Tibial artery (tissue), 4 donors: ENCODE measurements around the gene TERB1.
A peak's percentile ranks its signal among the peaks of the same experiment; 100 is the strongest.

Source experiments
- DNase-seq, 2 donors: peaks; one replicate each; pipeline ENCODE4 v3.0.0-alpha.2; 2019
- H3K27ac ChIP-seq, 2 donors: fragments of 200-600 bp; sonication (generic) in 1 of 2; 1 replicate in 1 of 2; 2 replicates in 1 of 2; pipeline ENCODE4 v1.5.1; 2018 to 2019; ENCODE audit warnings: mild to moderate bottlenecking in 1 of 2
- H3K27me3 ChIP-seq, 2 donors: fragments of 200-600 bp; sonication (generic) in 1 of 2; one replicate each; pipeline versions ENCODE4 v1.5.1 to v1.6.0; 2016 to 2019
- H3K36me3 ChIP-seq, 3 donors: fragments of 200-600 bp; sonication (generic) in 2 of 3; one replicate each; pipeline ENCODE4 v1.5.1; 2016 to 2019; ENCODE audit warnings: mild to moderate bottlenecking in 2 of 3
- H3K4me1 ChIP-seq, 4 donors: fragments of 200-600 bp; sonication (generic) in 2 of 4; 1 replicate in 3 of 4; 2 replicates in 1 of 4; pipeline ENCODE4 v1.5.1; 2016 to 2019
- H3K4me3 ChIP-seq, 2 donors: fragments of 200-600 bp; sonication (generic) in 1 of 2; 1 replicate in 1 of 2; 2 replicates in 1 of 2; pipeline ENCODE4 v1.5.1; 2018 to 2019; ENCODE audit warnings: mild to moderate bottlenecking in 2 of 2
- H3K9me3 ChIP-seq, 3 donors: fragments of 200-600 bp; sonication (generic) in 1 of 3; one replicate each; pipeline ENCODE4 v1.5.1; 2016 to 2019
- CTCF ChIP-seq, 2 experiments: fragments of 200-600 bp in 1 of 2; fragments of 450-650 bp in 1 of 2; IDR thresholded peaks; one replicate each; pipeline ENCODE4 v1.5.1; 2017 to 2019; ENCODE audit warnings: antibody characterized with exemption in 2 of 2, mild to moderate bottlenecking in 1 of 2, moderate library complexity in 1 of 2
- intact Hi-C: fragments of 100-400 bp; cut with DNase I; formaldehyde crosslinking; loops from one replicate; pipeline ENCODE4 v1.15.0; 2023; ENCODE audit warnings: low total_unique reads

The TERB1 gene

GRCh38 chr16:66844342-66845079 lies 43.1 kb upstream of the TERB1 start, which contains the start of gene CA7:
Gene CA7, plus strand, starts transcription at chr16:66844414. Its CDS starts 74 bp downstream, at chr16:66844488.
- Histone ChIP-seq H3K4me1 (peaks cover 8 to 23% (median 22%) of the 10 kb centered on the region in 4 donors), H3K27ac (no peak within 1 kb of the TSS), H3K4me3 (peak within 1 kb of the TSS; percentile 28 to 43), H3K36me3 (no peaks in the 10 kb centered on the region), H3K9me3 (no peaks in the 10 kb centered on the region), H3K27me3 (peaks cover 6 to 33% of the 10 kb centered on the region in 2 donors)
- intact Hi-C loops, result no loop called here
- TF ChIP-seq CTCF (IDR thresholded peaks at IDR 0.05), result no peak
- no peak for DNase-seq

- H3K4me1 ChIP-seq, result peaks cover 8 to 23% (median 22%) of the 10 kb centered on the region in 4 donors
- H3K27me3 ChIP-seq, result peaks cover 6 to 33% of the 10 kb centered on the region in 2 donors
- H3K36me3 ChIP-seq, result no peaks in the 10 kb centered on the region
- TF ChIP-seq CTCF (IDR thresholded peaks at IDR 0.05), result no peak
- intact Hi-C loops, result no loop called here
- H3K27ac ChIP-seq, result no peak overlapping the region
- peak overlapping the region; percentile 28 to 43 for H3K4me3 ChIP-seq
- DNase-seq, result no peak
- H3K9me3 ChIP-seq, result no peaks in the 10 kb centered on the region
These were observed 42.6 kb upstream of the TERB1 start for GRCh38 chr16:66844009-66844341.

- no peaks in the 10 kb centered on the region for H3K36me3 ChIP-seq
- no peak for TF ChIP-seq CTCF (IDR thresholded peaks at IDR 0.05)
- no peak overlapping the region for H3K27ac ChIP-seq
- intact Hi-C loops, result no loop called here
- no peak overlapping the region for H3K4me3 ChIP-seq
- no peak for DNase-seq
- peaks cover 8 to 23% (median 22%) of the 10 kb centered on the region in 4 donors for H3K4me1 ChIP-seq
- no peaks in the 10 kb centered on the region for H3K9me3 ChIP-seq
- peaks cover 6 to 33% of the 10 kb centered on the region in 2 donors for H3K27me3 ChIP-seq
These were observed 41.8 kb upstream of the TERB1 start for GRCh38 chr16:66843191-66843590.

GRCh38 chr16:66842765-66843164 lies 41.4 kb upstream of the TERB1 start:
- H3K4me1 ChIP-seq, result peaks cover 8 to 23% (median 22%) of the 10 kb centered on the region in 4 donors
- no peak for DNase-seq
- H3K27me3 ChIP-seq, result peaks cover 6 to 33% of the 10 kb centered on the region in 2 donors
- intact Hi-C loops, result no loop called here
- no peaks in the 10 kb centered on the region for H3K36me3 ChIP-seq
- no peak for TF ChIP-seq CTCF (IDR thresholded peaks at IDR 0.05)
- no peak overlapping the region for H3K4me3 ChIP-seq
- H3K9me3 ChIP-seq, result no peaks in the 10 kb centered on the region
- H3K27ac ChIP-seq, result no peak overlapping the region

- Histone ChIP-seq H3K9me3 (no peaks in the 10 kb centered on the region), H3K4me1 (peaks cover 8 to 23% (median 22%) of the 10 kb centered on the region in 4 donors), H3K27me3 (peaks cover 6 to 33% of the 10 kb centered on the region in 2 donors), H3K4me3 (no peak overlapping the region), H3K27ac (no peak overlapping the region), H3K36me3 (no peaks in the 10 kb centered on the region)
- TF ChIP-seq CTCF (IDR thresholded peaks at IDR 0.05), result no peak
- intact Hi-C loops, result no loop called here
- DNase-seq, result no peak
These were observed 40.0 kb upstream of the TERB1 start for GRCh38 chr16:66841366-66841765.
